Esophagus muscularis mucosa (tissue), 4 donors: Measurements from ENCODE around the gene SERPINB6. TPM values are rescaled to one million over a fixed set of nuclear protein-coding genes. Genes with fewer than 3 reads are reported as not detected.
"Not testable (repeated sequence)": the region's sequence is repeated elsewhere in the genome, so short reads cannot be mapped to it uniquely, and the experiment has no call there.

Experiments
- DNase-seq: peaks from one replicate; pipeline ENCODE4 v3.0.0-alpha.2; 2017; ENCODE audit errors: extremely low spot score
- H3K27ac ChIP-seq, 4 donors: fragments of 200-600 bp; sonication (generic); replicated peaks in 1 of 4; 1 replicate in 3 of 4; 2 replicates in 1 of 4; pipeline ENCODE4 v1.5.1; 2016 to 2019; ENCODE audit warnings: mild to moderate bottlenecking in 1 of 4
- H3K27me3 ChIP-seq, 4 donors: fragments of 200-600 bp; sonication (generic); one replicate each; pipeline versions ENCODE4 v1.5.1 to v1.6.0; 2016 to 2019
- H3K36me3 ChIP-seq, 4 donors: fragments of 200-600 bp; sonication (generic); one replicate each; pipeline ENCODE4 v1.5.1; 2016 to 2019
- H3K4me1 ChIP-seq, 4 donors: fragments of 200-600 bp; sonication (generic); one replicate each; pipeline ENCODE4 v1.5.1; 2016 to 2019
- H3K4me3 ChIP-seq, 4 donors: fragments of 200-600 bp; sonication (generic); 1 replicate in 2 of 4; 2 replicates in 2 of 4; pipeline ENCODE4 v1.5.1; 2016 to 2019; ENCODE audit warnings: mild to moderate bottlenecking in 4 of 4, moderate library complexity in 1 of 4
- H3K9me3 ChIP-seq, 4 donors: fragments of 200-600 bp; sonication (generic); 1 replicate in 3 of 4; 2 replicates in 1 of 4; pipeline ENCODE4 v1.5.1; 2016 to 2019
- EP300 ChIP-seq: sonication (generic); formaldehyde crosslinking; IDR thresholded peaks from one replicate; pipeline ENCODE4 v1.6.1; 2017; ENCODE audit warnings: antibody characterized with exemption
- POLR2A ChIP-seq: fragments of 450-650 bp; IDR thresholded peaks from one replicate; pipeline ENCODE4 v1.6.1; 2017; ENCODE audit warnings: antibody characterized with exemption, moderate library complexity, mild to moderate bottlenecking, low read depth
- POLR2AphosphoS5 ChIP-seq, 2 donors: sonication (generic); formaldehyde crosslinking; IDR thresholded peaks; one replicate each; pipeline ENCODE4 v1.6.1; 2017; ENCODE audit warnings: antibody characterized with exemption in 2 of 2
- WGBS: methylation state at CpG from one replicate; pipeline ENCODE4 v1.1.5; 2018; 5-methylcytosine and 5-hydroxymethylcytosine counted together
- intact Hi-C: fragments of 100-400 bp; cut with DNase I; formaldehyde crosslinking; loops from one replicate; pipeline ENCODE4 v1.15.1; 2023
- total RNA-seq, 4 donors: library from RNA; depleted of rRNA; stranded (reverse); fragments of >200 nt; gene quantifications; one replicate each; pipeline versions ENCODE4 v1.1.0 to v1.2.1, GENCODE V29; 2016
- TF ChIP-seq, protein P1 (sequence below), 3 experiments: fragments of 200-600 bp in 2 of 3; fragments of 450-650 bp in 1 of 3; sonication (generic) in 2 of 3; IDR thresholded peaks; one replicate each; pipeline ENCODE4 v1.5.1; 2017 to 2019; ENCODE audit warnings: antibody characterized with exemption in 3 of 3, mild to moderate bottlenecking in 2 of 3, moderate library complexity in 1 of 3

Gene SERPINB6
- total RNA-seq, 4 donors from 2014 or later = 114 to 125 (median 124) TPM

GRCh38 chr6:2931970-2932748 is 39.2 kb downstream of the SERPINB6 start:
- Histone ChIP-seq H3K4me3 (peak overlapping the region in 2 of 4 donors; percentile 8 to 35), H3K9me3 (no peaks in the 10 kb centered on the region), H3K27ac (no peak overlapping the region), H3K4me1 (peaks cover 4 to 9% (median 8%) of the 10 kb centered on the region in 4 donors), H3K36me3 (no peaks in the 10 kb centered on the region), H3K27me3 (no peaks in the 10 kb centered on the region)
- TF ChIP-seq POLR2AphosphoS5 (IDR thresholded peaks at IDR 0.05) (peak; percentile 11 to 43), EP300 (no peak), POLR2A (no peak)
- TF ChIP-seq, protein P1, sequence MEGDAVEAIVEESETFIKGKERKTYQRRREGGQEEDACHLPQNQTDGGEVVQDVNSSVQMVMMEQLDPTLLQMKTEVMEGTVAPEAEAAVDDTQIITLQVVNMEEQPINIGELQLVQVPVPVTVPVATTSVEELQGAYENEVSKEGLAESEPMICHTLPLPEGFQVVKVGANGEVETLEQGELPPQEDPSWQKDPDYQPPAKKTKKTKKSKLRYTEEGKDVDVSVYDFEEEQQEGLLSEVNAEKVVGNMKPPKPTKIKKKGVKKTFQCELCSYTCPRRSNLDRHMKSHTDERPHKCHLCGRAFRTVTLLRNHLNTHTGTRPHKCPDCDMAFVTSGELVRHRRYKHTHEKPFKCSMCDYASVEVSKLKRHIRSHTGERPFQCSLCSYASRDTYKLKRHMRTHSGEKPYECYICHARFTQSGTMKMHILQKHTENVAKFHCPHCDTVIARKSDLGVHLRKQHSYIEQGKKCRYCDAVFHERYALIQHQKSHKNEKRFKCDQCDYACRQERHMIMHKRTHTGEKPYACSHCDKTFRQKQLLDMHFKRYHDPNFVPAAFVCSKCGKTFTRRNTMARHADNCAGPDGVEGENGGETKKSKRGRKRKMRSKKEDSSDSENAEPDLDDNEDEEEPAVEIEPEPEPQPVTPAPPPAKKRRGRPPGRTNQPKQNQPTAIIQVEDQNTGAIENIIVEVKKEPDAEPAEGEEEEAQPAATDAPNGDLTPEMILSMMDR (IDR thresholded peaks at IDR 0.05) = peak; percentile 85 to 97 (median 89)
- 28% methylated on average over 11 of the region's 11 CpGs for WGBS
- intact Hi-C loops = loop anchor here (2.0 to 5.0 kb wide), 2 partner anchors 85 to 140 kb away; no protein-coding TSS in a partner anchor
- DNase-seq = peak; percentile 95

- intact Hi-C loops = loop anchor here (5.0 kb wide), 1 partner anchor 139 kb away; no protein-coding TSS in a partner anchor
- DNase-seq = no peak
- 79% methylated on average over 8 of the region's 8 CpGs for WGBS
- no peaks in the 10 kb centered on the region for H3K9me3 ChIP-seq
- H3K36me3 ChIP-seq = no peaks in the 10 kb centered on the region
- no peak overlapping the region for H3K4me3 ChIP-seq
- TF ChIP-seq POLR2AphosphoS5 (IDR thresholded peaks at IDR 0.05) = no peak
- TF ChIP-seq EP300 = no peak
- no peak for TF ChIP-seq POLR2A
- TF ChIP-seq, protein P1 (IDR thresholded peaks at IDR 0.05) = no peak
- peaks cover 4 to 9% (median 8%) of the 10 kb centered on the region in 4 donors for H3K4me1 ChIP-seq
- no peak overlapping the region for H3K27ac ChIP-seq
- H3K27me3 ChIP-seq = no peaks in the 10 kb centered on the region
Observed at GRCh38 chr6:2931055-2931454, 40.3 kb downstream of the SERPINB6 start.

- H3K9me3 ChIP-seq, H3K36me3 ChIP-seq, intact Hi-C loops, H3K4me1 ChIP-seq, H3K27ac ChIP-seq, H3K27me3 ChIP-seq, DNase-seq, H3K4me3 ChIP-seq: not testable (repeated sequence)
- WGBS = 79% methylated on average over 13 of the region's 13 CpGs
Observed at GRCh38 chr6:2927931-2928330, 43.4 kb downstream of the SERPINB6 start.

- H3K9me3 ChIP-seq, H3K27me3 ChIP-seq, H3K27ac ChIP-seq, intact Hi-C loops, H3K4me3 ChIP-seq, DNase-seq, H3K4me1 ChIP-seq, H3K36me3 ChIP-seq: not testable (repeated sequence)
- WGBS = 75% methylated on average over 13 of the region's 13 CpGs
Observed at GRCh38 chr6:2925842-2926747, 45.3 kb downstream of the SERPINB6 start.

- intact Hi-C loops = no loop called here
- Histone ChIP-seq H3K36me3 (no peaks in the 10 kb centered on the region), H3K27me3 (no peaks in the 10 kb centered on the region), H3K27ac (no peak overlapping the region), H3K9me3 (no peaks in the 10 kb centered on the region), H3K4me3 (no peak overlapping the region), H3K4me1 (peaks cover 0 to 8% (median 1%) of the 10 kb centered on the region in 4 donors)
- WGBS = 92% methylated on average over 4 of the region's 4 CpGs
- no peak for TF ChIP-seq POLR2AphosphoS5 (IDR thresholded peaks at IDR 0.05)
- no peak for TF ChIP-seq POLR2A
- no peak for TF ChIP-seq EP300
- TF ChIP-seq, protein P1 (IDR thresholded peaks at IDR 0.05) = no peak
- no peak for DNase-seq
Observed at GRCh38 chr6:2921520-2922115, 49.7 kb downstream of the SERPINB6 start.
